ENCODE results near the gene ZNF648.

DNA sequence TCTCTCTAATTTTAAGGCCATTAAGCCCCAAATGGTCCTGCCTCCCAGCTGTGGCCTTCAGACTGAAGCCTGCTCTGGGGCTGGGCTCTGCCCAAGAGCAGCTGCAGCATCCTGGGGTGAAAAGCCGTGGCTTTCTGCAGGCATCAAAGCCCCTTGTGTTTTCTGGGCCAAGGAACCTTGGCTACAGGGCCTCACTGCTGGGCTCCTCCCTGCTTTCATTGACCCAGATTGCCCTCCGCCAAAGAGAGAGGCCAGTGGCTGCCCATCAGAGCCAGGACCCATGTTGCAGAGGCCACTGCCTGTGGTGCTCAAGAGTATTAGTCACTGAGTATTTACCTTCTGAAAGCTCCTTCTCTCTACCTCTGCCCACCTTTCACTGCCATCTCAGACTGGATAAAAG lies 1.6 kb downstream of the ZNF648 start:
- TF ChIP-seq, protein P1, sequence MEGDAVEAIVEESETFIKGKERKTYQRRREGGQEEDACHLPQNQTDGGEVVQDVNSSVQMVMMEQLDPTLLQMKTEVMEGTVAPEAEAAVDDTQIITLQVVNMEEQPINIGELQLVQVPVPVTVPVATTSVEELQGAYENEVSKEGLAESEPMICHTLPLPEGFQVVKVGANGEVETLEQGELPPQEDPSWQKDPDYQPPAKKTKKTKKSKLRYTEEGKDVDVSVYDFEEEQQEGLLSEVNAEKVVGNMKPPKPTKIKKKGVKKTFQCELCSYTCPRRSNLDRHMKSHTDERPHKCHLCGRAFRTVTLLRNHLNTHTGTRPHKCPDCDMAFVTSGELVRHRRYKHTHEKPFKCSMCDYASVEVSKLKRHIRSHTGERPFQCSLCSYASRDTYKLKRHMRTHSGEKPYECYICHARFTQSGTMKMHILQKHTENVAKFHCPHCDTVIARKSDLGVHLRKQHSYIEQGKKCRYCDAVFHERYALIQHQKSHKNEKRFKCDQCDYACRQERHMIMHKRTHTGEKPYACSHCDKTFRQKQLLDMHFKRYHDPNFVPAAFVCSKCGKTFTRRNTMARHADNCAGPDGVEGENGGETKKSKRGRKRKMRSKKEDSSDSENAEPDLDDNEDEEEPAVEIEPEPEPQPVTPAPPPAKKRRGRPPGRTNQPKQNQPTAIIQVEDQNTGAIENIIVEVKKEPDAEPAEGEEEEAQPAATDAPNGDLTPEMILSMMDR (IDR thresholded peaks at IDR 0.05; ENCODE audit: insufficient read depth, low read length, poor library complexity, severe bottlenecking) = no peak
- no peak for TF ChIP-seq EZH2phosphoT487 (conservative IDR thresholded peaks at IDR 0.05; ENCODE audit: low read length)

Measured in SU-DHL-6 (cell line).